ENCODE data around the gene OR6Y1. TPM values are rescaled to one million over a fixed set of nuclear protein-coding genes. Genes with fewer than 3 reads are reported as not detected.

The OR6Y1 gene
- polyA plus RNA-seq, 1 donor (not counting 4 experiments of a cell fraction or from before 2014, with no cell fraction given) = not detected

DNA sequence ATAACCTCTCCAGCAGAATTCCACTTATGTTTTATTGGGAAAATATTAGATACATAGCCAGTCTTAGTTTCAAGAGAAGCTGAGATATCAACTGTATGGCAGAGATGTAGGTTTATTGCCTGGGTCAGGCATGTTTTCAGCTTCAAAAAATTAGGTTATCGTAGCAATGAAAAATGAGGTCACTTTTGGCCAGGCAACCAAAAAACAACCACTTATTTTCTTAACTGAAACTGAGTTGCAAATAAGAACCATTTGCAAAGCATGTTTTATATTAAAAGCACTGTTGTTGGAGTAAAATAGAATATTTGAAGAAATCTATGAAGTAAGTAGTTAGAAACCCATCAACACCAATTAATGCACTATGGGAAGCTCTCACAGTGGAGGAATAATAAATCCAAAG is 5.5 kb upstream of the OR6Y1 start:
- Histone ChIP-seq H3K4me3 (ENCODE audit: control insufficient read depth in 2 of 3, extremely low read depth in 1 of 3, insufficient read depth in 2 of 3, low read depth in 1 of 3, low read length in 3 of 3) (no peak overlapping the region), H3K27ac (ENCODE audit: control insufficient read depth, insufficient read depth, low read length) (no peak overlapping the region), H3K79me2 (ENCODE audit: control insufficient read depth, insufficient read depth, low read length) (no peaks in the 10 kb centered on the region), H3K36me3 (ENCODE audit: control insufficient read depth in 2 of 2, extremely low read depth in 1 of 2, insufficient read depth in 2 of 2, low read length in 2 of 2) (no peaks in the 10 kb centered on the region), H2AFZ (ENCODE audit: control insufficient read depth, low read length) (no peak overlapping the region), H3K4me1 (ENCODE audit: control insufficient read depth, extremely low read depth, insufficient read depth, low read length) (no peaks in the 10 kb centered on the region), H3K9ac (ENCODE audit: control insufficient read depth, extremely low read depth, insufficient read depth, low read length) (no peak overlapping the region), H3K4me2 (ENCODE audit: control insufficient read depth, extremely low read depth, insufficient read depth, low read depth, low read length) (no peak overlapping the region), H3K9me1 (ENCODE audit: control insufficient read depth, extremely low read depth, insufficient read depth, low read length) (no peaks in the 10 kb centered on the region), H4K20me1 (ENCODE audit: control insufficient read depth, extremely low read depth, insufficient read depth, low read length) (no peaks in the 10 kb centered on the region), H3K9me3 (ENCODE audit: control insufficient read depth, low read depth, low read length) (no peaks in the 10 kb centered on the region), H3K27me3 (ENCODE audit: control insufficient read depth, extremely low read depth, insufficient read depth, low read length) (no peaks in the 10 kb centered on the region)
- no peak for FAIRE-seq
- dilution Hi-C loops (cut with MboI; ENCODE audit: extremely low pct_ligation_motif_present, low sequenced_read_pairs) = no loop called here
- no peak for TF ChIP-seq EZH2 (IDR thresholded peaks at IDR 0.05; ENCODE audit: low read length)
- TF ChIP-seq CTCF (optimal IDR thresholded peaks at IDR 0.05 in 1 of 3, IDR thresholded peaks at IDR 0.05 in 1 of 3, conservative IDR thresholded peaks at IDR 0.05 in 1 of 3; ENCODE audit: extremely low read depth in 1 of 3, insufficient read depth in 2 of 3, low read length in 3 of 3) = no peak
- DNase-seq (ENCODE audit: low read depth, low spot score) = no peak

GRCh38 chr1:158552296-158552695 is 1.9 kb downstream of the OR6Y1 start:
- no peak for FAIRE-seq
- H3K9me3 ChIP-seq (ENCODE audit: control insufficient read depth, low read depth, low read length) = no peaks in the 10 kb centered on the region
- no peak overlapping the region for H3K4me2 ChIP-seq (ENCODE audit: control insufficient read depth, extremely low read depth, insufficient read depth, low read depth, low read length)
- no peak for DNase-seq (ENCODE audit: low read depth, low spot score)
- TF ChIP-seq EZH2 (IDR thresholded peaks at IDR 0.05; ENCODE audit: low read length) (no peak), CTCF (optimal IDR thresholded peaks at IDR 0.05 in 1 of 3, IDR thresholded peaks at IDR 0.05 in 1 of 3, conservative IDR thresholded peaks at IDR 0.05 in 1 of 3; ENCODE audit: extremely low read depth in 1 of 3, insufficient read depth in 2 of 3, low read length in 3 of 3) (no peak)
- no peak overlapping the region for H3K9ac ChIP-seq (ENCODE audit: control insufficient read depth, extremely low read depth, insufficient read depth, low read length)
- dilution Hi-C loops (cut with MboI; ENCODE audit: extremely low pct_ligation_motif_present, low sequenced_read_pairs) = no loop called here
- H3K4me3 ChIP-seq (ENCODE audit: control insufficient read depth in 2 of 3, extremely low read depth in 1 of 3, insufficient read depth in 2 of 3, low read depth in 1 of 3, low read length in 3 of 3) = no peak overlapping the region
- no peak overlapping the region for H2AFZ ChIP-seq (ENCODE audit: control insufficient read depth, low read length)
- H3K9me1 ChIP-seq (ENCODE audit: control insufficient read depth, extremely low read depth, insufficient read depth, low read length) = no peaks in the 10 kb centered on the region
- no peaks in the 10 kb centered on the region for H3K79me2 ChIP-seq (ENCODE audit: control insufficient read depth, insufficient read depth, low read length)
- H3K4me1 ChIP-seq (ENCODE audit: control insufficient read depth, extremely low read depth, insufficient read depth, low read length) = no peaks in the 10 kb centered on the region
- H3K36me3 ChIP-seq (ENCODE audit: control insufficient read depth in 2 of 2, extremely low read depth in 1 of 2, insufficient read depth in 2 of 2, low read length in 2 of 2) = no peaks in the 10 kb centered on the region
- H3K27me3 ChIP-seq (ENCODE audit: control insufficient read depth, extremely low read depth, insufficient read depth, low read length) = no peaks in the 10 kb centered on the region
- H3K27ac ChIP-seq (ENCODE audit: control insufficient read depth, insufficient read depth, low read length) = no peak overlapping the region
- no peaks in the 10 kb centered on the region for H4K20me1 ChIP-seq (ENCODE audit: control insufficient read depth, extremely low read depth, insufficient read depth, low read length)

Measured in keratinocyte (primary cell).